Stimulated activated naive CD8-positive, alpha-beta T cell treated with anti-CD3 and anti-CD28 coated beads, Interleukin-15, Interleukin-2, amounts not matched to agents 100 ng/mL and 50 ng/mL, for 24 hours (primary cell): Measurements from ENCODE around the gene SLC22A4.

Source experiments
- H3K27ac Mint-ChIP-seq: one replicate; pipeline ENCODE4 v1.8.0; 2021; ENCODE audit warnings: mild to moderate bottlenecking, mixed read lengths
- H3K27me3 Mint-ChIP-seq: one replicate; pipeline ENCODE4 v1.8.0; 2021; ENCODE audit warnings: mixed read lengths
- H3K36me3 Mint-ChIP-seq: one replicate; pipeline ENCODE4 v1.8.0; 2021; ENCODE audit warnings: low read depth, mixed read lengths
- H3K4me1 Mint-ChIP-seq: one replicate; pipeline ENCODE4 v1.8.0; 2021; ENCODE audit warnings: low read depth, mixed read lengths
- H3K4me3 Mint-ChIP-seq: one replicate; pipeline ENCODE4 v1.8.0; 2021; ENCODE audit warnings: mild to moderate bottlenecking, mixed read lengths
- H3K9me3 Mint-ChIP-seq: one replicate; pipeline ENCODE4 v1.8.0; 2021; ENCODE audit warnings: mixed read lengths

The SLC22A4 gene

GRCh38 chr5:132389051-132389331 lies 94.8 kb downstream of the SLC22A4 start:
- Mint-ChIP-seq H3K27ac (no peak overlapping the region), H3K27me3 (no peaks in the 10 kb centered on the region), H3K4me3 (no peak overlapping the region), H3K36me3 (peaks cover 10% of the 10 kb centered on the region), H3K9me3 (no peaks in the 10 kb centered on the region), H3K4me1 (peaks cover 51% of the 10 kb centered on the region)

- peaks cover 13% of the 10 kb centered on the region for H3K36me3 Mint-ChIP-seq
- H3K4me1 Mint-ChIP-seq = peaks cover 51% of the 10 kb centered on the region
- no peaks in the 10 kb centered on the region for H3K27me3 Mint-ChIP-seq
- no peaks in the 10 kb centered on the region for H3K9me3 Mint-ChIP-seq
- no peak overlapping the region for H3K4me3 Mint-ChIP-seq
- H3K27ac Mint-ChIP-seq = peak overlapping the region; percentile 48
Observed at GRCh38 chr5:132389585-132390286, 95.5 kb downstream of the SLC22A4 start.

- H3K36me3 Mint-ChIP-seq = peaks cover 19% of the 10 kb centered on the region
- no peak overlapping the region for H3K4me3 Mint-ChIP-seq
- H3K27me3 Mint-ChIP-seq = no peaks in the 10 kb centered on the region
- H3K9me3 Mint-ChIP-seq = no peaks in the 10 kb centered on the region
- peaks cover 56% of the 10 kb centered on the region for H3K4me1 Mint-ChIP-seq
- no peak overlapping the region for H3K27ac Mint-ChIP-seq
Observed at GRCh38 chr5:132391247-132391646, 97.1 kb downstream of the SLC22A4 start.

GRCh38 chr5:132391870-132392269 lies 97.7 kb downstream of the SLC22A4 start:
- no peaks in the 10 kb centered on the region for H3K27me3 Mint-ChIP-seq
- H3K4me3 Mint-ChIP-seq = no peak overlapping the region
- H3K4me1 Mint-ChIP-seq = peaks cover 56% of the 10 kb centered on the region
- H3K9me3 Mint-ChIP-seq = no peaks in the 10 kb centered on the region
- peaks cover 19% of the 10 kb centered on the region for H3K36me3 Mint-ChIP-seq
- H3K27ac Mint-ChIP-seq = no peak overlapping the region

GRCh38 chr5:132392411-132392810 lies 98.2 kb downstream of the SLC22A4 start:
- Mint-ChIP-seq H3K36me3 (peaks cover 19% of the 10 kb centered on the region), H3K9me3 (no peaks in the 10 kb centered on the region), H3K4me1 (peaks cover 56% of the 10 kb centered on the region), H3K4me3 (no peak overlapping the region), H3K27me3 (no peaks in the 10 kb centered on the region), H3K27ac (no peak overlapping the region)

- Mint-ChIP-seq H3K4me1 (peaks cover 56% of the 10 kb centered on the region), H3K27ac (no peak overlapping the region), H3K36me3 (peaks cover 19% of the 10 kb centered on the region), H3K4me3 (no peak overlapping the region), H3K9me3 (no peaks in the 10 kb centered on the region), H3K27me3 (no peaks in the 10 kb centered on the region)
Observed at GRCh38 chr5:132392978-132393825, 99.0 kb downstream of the SLC22A4 start.
